HG02970 (cell line): ENCODE measurements around the gene OR4F6.
"Not testable (repeated sequence)": the region's sequence is repeated elsewhere in the genome, so short reads cannot be mapped to it uniquely, and the experiment has no call there.

ENCODE experiments used
- ATAC-seq: cut with Tn5 transposase; IDR thresholded peaks from one replicate; pipeline ENCODE4 v1.9.1; 2021; ENCODE audit warnings: mild to moderate bottlenecking, moderate library complexity, moderate number of reproducible peaks; ENCODE audit not compliant: unreplicated experiment, low FRiP score

Gene OR4F6

GRCh38 chr15:101803209-101803608, at the start of gene OR4F6:
Gene OR4F6 (plus strand): TSS chr15:101803509. CDS start chr15:101805720, 2,211 bp downstream.
- no peak for ATAC-seq

- not testable (repeated sequence) for ATAC-seq
Measured at GRCh38 chr15:101764669-101765339, 38.5 kb upstream of the OR4F6 start.

GRCh38 chr15:101765340-101765671, 38.0 kb upstream of the OR4F6 start:
- not testable (repeated sequence) for ATAC-seq

GRCh38 chr15:101765772-101766456, 37.4 kb upstream of the OR4F6 start:
- ATAC-seq = no peak

GRCh38 chr15:101767083-101767640, 36.1 kb upstream of the OR4F6 start:
- ATAC-seq = not testable (repeated sequence)

GRCh38 chr15:101772921-101773320, 30.4 kb upstream of the OR4F6 start:
- no peak for ATAC-seq

- no peak for ATAC-seq
Measured at GRCh38 chr15:101773496-101774100, 29.7 kb upstream of the OR4F6 start.

GRCh38 chr15:101775136-101775535, 28.2 kb upstream of the OR4F6 start:
- no peak for ATAC-seq

GRCh38 chr15:101778576-101778975, 24.7 kb upstream of the OR4F6 start:
- not testable (repeated sequence) for ATAC-seq

GRCh38 chr15:101780225-101780624, 23.1 kb upstream of the OR4F6 start:
- ATAC-seq = not testable (repeated sequence)

GRCh38 chr15:101781928-101782327, 21.4 kb upstream of the OR4F6 start:
- no peak for ATAC-seq

- ATAC-seq = no peak
Measured at GRCh38 chr15:101784644-101785043, 18.7 kb upstream of the OR4F6 start.

GRCh38 chr15:101786422-101786821, 16.9 kb upstream of the OR4F6 start:
- ATAC-seq = not testable (repeated sequence)

- ATAC-seq = not testable (repeated sequence)
Measured at GRCh38 chr15:101788001-101788400, 15.3 kb upstream of the OR4F6 start.

GRCh38 chr15:101788503-101789269, 14.6 kb upstream of the OR4F6 start:
- not testable (repeated sequence) for ATAC-seq

- not testable (repeated sequence) for ATAC-seq
Measured at GRCh38 chr15:101790748-101791147, 12.6 kb upstream of the OR4F6 start.

- not testable (repeated sequence) for ATAC-seq
Measured at GRCh38 chr15:101793981-101794380, 9.3 kb upstream of the OR4F6 start.

GRCh38 chr15:101795455-101795854, 7.9 kb upstream of the OR4F6 start:
- no peak for ATAC-seq

- ATAC-seq = no peak
Measured at GRCh38 chr15:101799665-101800064, 3.6 kb upstream of the OR4F6 start.

GRCh38 chr15:101801048-101801447, 2.3 kb upstream of the OR4F6 start:
- no peak for ATAC-seq

- no peak for ATAC-seq
Measured at GRCh38 chr15:101803676-101804075, 367 bp downstream of the OR4F6 start.
